Uterus (tissue), 2 donors: ENCODE measurements around the gene LRG1.

Experiments used
- POLR2A ChIP-seq, 2 donors: fragments of 450-650 bp; IDR thresholded peaks; one replicate each; pipeline ENCODE4 v1.6.1; 2016; ENCODE audit warnings: antibody characterized with exemption in 2 of 2, mild to moderate bottlenecking in 1 of 2, moderate library complexity in 1 of 2
- TF ChIP-seq, protein P1 (sequence below), 4 experiments: fragments of 200-600 bp in 2 of 4; fragments of 450-650 bp in 2 of 4; sonication (generic) in 2 of 4; IDR thresholded peaks; one replicate each; pipeline ENCODE4 v1.5.1; 2016 to 2019; ENCODE audit warnings: antibody characterized with exemption in 4 of 4, mild to moderate bottlenecking in 2 of 4, moderate library complexity in 1 of 4

DNA sequence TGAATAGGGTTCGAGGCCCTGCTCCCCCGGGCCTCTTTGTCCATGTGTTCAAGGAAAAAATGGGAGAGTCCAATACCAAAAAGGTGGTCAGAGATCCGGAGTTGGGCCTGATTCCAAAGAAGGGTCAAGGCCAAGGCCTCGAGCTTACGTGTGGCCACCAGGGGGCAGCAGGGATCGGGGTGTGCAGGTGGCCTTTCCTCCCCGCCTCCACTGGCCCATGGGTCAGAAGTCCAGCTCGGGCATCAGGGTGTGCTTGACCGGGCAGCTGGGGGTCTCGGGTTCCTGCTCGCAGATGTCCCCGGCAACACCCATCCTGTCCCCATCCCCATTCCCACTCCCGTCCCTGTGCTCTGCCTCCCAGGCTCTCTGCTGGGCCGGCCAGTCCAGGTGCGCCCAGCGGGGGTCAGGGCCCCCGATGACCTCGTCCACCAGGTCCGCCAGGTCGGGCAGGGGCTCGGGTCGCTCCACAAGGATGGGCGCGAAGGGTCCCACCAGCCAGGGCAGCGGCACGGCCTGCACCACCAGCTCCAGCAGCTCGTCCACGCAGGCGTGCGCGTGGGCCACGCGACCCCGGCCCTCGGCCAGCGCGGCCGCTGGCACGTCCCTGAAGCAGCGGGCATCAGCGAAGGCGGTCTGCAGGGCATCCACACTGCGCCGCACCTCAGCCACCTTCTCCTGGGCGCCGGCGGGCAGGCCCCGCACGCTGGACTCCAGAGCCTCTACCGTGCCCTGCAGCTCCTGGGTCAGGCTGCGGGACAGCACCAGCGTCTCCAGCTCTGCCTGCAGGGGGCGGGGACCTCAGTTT is 16.3 kb downstream of the LRG1 start:
- no peak for TF ChIP-seq POLR2A (IDR thresholded peaks at IDR 0.05)
- TF ChIP-seq, protein P1, sequence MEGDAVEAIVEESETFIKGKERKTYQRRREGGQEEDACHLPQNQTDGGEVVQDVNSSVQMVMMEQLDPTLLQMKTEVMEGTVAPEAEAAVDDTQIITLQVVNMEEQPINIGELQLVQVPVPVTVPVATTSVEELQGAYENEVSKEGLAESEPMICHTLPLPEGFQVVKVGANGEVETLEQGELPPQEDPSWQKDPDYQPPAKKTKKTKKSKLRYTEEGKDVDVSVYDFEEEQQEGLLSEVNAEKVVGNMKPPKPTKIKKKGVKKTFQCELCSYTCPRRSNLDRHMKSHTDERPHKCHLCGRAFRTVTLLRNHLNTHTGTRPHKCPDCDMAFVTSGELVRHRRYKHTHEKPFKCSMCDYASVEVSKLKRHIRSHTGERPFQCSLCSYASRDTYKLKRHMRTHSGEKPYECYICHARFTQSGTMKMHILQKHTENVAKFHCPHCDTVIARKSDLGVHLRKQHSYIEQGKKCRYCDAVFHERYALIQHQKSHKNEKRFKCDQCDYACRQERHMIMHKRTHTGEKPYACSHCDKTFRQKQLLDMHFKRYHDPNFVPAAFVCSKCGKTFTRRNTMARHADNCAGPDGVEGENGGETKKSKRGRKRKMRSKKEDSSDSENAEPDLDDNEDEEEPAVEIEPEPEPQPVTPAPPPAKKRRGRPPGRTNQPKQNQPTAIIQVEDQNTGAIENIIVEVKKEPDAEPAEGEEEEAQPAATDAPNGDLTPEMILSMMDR (IDR thresholded peaks at IDR 0.05) = peak; percentile 22 to 43 (median 42)
